ENCODE data around the gene CMKLR1. TPM values are rescaled to one million over a fixed set of nuclear protein-coding genes. Genes with fewer than 3 reads are reported as not detected.

CMKLR1 gene
- total and polyA plus RNA-seq, 4 donors: 0.67 to 13.7 (median 5.8) TPM

DNA sequence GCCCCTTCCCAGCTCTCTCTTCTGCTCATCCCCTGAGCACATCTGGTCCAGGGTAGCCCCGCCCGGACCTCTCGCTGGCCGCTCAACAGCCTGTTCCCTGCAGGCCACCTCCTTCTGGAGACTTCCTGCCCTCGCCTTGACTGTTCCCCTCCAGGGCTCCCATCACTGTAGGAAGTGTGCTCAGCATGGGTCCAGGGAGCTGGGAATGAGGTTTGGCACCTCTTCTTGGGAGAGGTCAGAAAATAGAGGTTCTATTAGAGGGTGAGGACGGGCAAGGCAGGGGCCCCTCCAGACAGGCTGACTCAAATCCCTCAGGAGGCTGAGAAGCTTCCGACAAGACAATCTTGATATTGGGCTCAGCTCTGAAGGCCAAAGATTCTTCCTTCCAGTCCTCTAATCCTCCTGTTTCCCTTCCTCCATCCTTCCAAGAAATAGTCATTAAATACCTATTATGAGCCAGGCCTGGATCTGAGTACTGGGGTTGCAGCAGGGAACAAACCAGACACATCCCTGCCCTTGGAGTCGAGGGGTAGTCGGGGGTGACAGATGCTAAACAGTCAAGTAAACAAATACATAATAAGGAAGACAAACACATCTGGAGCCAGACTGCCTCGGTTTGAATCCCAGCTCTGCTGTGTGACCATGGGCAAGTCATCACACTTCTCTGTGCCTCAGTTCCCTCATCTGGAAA lies 30.6 kb downstream of the CMKLR1 start:
- H3K27ac ChIP-seq (ENCODE audit: low read depth in 1 of 2, low read length in 2 of 2): no peak overlapping the region
- H3K4me1 ChIP-seq (ENCODE audit: control insufficient read depth in 4 of 4, insufficient read depth in 4 of 4, low read length in 3 of 4): peaks cover 0 to 24% (median 5%) of the 10 kb centered on the region in 4 donors
- no peaks in the 10 kb centered on the region for H3K36me3 ChIP-seq (ENCODE audit: control insufficient read depth in 4 of 4, insufficient read depth in 3 of 4, low read depth in 1 of 4, low read length in 3 of 4)
- no peaks in the 10 kb centered on the region for H3K9me3 ChIP-seq (ENCODE audit: control insufficient read depth in 4 of 4, low read length in 3 of 4)
- TF ChIP-seq, protein P1, sequence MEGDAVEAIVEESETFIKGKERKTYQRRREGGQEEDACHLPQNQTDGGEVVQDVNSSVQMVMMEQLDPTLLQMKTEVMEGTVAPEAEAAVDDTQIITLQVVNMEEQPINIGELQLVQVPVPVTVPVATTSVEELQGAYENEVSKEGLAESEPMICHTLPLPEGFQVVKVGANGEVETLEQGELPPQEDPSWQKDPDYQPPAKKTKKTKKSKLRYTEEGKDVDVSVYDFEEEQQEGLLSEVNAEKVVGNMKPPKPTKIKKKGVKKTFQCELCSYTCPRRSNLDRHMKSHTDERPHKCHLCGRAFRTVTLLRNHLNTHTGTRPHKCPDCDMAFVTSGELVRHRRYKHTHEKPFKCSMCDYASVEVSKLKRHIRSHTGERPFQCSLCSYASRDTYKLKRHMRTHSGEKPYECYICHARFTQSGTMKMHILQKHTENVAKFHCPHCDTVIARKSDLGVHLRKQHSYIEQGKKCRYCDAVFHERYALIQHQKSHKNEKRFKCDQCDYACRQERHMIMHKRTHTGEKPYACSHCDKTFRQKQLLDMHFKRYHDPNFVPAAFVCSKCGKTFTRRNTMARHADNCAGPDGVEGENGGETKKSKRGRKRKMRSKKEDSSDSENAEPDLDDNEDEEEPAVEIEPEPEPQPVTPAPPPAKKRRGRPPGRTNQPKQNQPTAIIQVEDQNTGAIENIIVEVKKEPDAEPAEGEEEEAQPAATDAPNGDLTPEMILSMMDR (IDR thresholded peaks at IDR 0.05; ENCODE audit: low read depth, low read length, missing input control): no peak
- no peak for TF ChIP-seq TAF1 (conservative IDR thresholded peaks at IDR 0.05)
- no peak for TF ChIP-seq RAD21 (IDR thresholded peaks at IDR 0.05)
- no peak for TF ChIP-seq RXRA (IDR thresholded peaks at IDR 0.05)
- TF ChIP-seq, protein P2, sequence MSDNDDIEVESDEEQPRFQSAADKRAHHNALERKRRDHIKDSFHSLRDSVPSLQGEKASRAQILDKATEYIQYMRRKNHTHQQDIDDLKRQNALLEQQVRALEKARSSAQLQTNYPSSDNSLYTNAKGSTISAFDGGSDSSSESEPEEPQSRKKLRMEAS (IDR thresholded peaks at IDR 0.05): no peak
- no peak for TF ChIP-seq FOXA2 (IDR thresholded peaks at IDR 0.05)
- TF ChIP-seq GABPA (IDR thresholded peaks at IDR 0.05 in 1 of 2, conservative IDR thresholded peaks at IDR 0.05 in 1 of 2): no peak
- no peak for TF ChIP-seq EGR1 (IDR thresholded peaks at IDR 0.05; ENCODE audit: low read depth in 2 of 2)
- TF ChIP-seq JUND (IDR thresholded peaks at IDR 0.05): no peak
- TF ChIP-seq SP1 (IDR thresholded peaks at IDR 0.05): no peak
- no peak for TF ChIP-seq YY1 (IDR thresholded peaks at IDR 0.05)
- TF ChIP-seq FOXA1 (IDR thresholded peaks at IDR 0.05): no peak
- TF ChIP-seq, protein P3, sequence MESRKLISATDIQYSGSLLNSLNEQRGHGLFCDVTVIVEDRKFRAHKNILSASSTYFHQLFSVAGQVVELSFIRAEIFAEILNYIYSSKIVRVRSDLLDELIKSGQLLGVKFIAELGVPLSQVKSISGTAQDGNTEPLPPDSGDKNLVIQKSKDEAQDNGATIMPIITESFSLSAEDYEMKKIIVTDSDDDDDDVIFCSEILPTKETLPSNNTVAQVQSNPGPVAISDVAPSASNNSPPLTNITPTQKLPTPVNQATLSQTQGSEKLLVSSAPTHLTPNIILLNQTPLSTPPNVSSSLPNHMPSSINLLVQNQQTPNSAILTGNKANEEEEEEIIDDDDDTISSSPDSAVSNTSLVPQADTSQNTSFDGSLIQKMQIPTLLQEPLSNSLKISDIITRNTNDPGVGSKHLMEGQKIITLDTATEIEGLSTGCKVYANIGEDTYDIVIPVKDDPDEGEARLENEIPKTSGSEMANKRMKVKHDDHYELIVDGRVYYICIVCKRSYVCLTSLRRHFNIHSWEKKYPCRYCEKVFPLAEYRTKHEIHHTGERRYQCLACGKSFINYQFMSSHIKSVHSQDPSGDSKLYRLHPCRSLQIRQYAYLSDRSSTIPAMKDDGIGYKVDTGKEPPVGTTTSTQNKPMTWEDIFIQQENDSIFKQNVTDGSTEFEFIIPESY (IDR thresholded peaks at IDR 0.05): no peak
- TF ChIP-seq NR2F2 (IDR thresholded peaks at IDR 0.05): no peak
- no peak for TF ChIP-seq HNF4A (conservative IDR thresholded peaks at IDR 0.05)
- no peak for TF ChIP-seq HNF4G (IDR thresholded peaks at IDR 0.05)
- TF ChIP-seq, protein P4, sequence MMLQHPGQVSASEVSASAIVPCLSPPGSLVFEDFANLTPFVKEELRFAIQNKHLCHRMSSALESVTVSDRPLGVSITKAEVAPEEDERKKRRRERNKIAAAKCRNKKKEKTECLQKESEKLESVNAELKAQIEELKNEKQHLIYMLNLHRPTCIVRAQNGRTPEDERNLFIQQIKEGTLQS (IDR thresholded peaks at IDR 0.05): no peak
- TF ChIP-seq, protein P5, sequence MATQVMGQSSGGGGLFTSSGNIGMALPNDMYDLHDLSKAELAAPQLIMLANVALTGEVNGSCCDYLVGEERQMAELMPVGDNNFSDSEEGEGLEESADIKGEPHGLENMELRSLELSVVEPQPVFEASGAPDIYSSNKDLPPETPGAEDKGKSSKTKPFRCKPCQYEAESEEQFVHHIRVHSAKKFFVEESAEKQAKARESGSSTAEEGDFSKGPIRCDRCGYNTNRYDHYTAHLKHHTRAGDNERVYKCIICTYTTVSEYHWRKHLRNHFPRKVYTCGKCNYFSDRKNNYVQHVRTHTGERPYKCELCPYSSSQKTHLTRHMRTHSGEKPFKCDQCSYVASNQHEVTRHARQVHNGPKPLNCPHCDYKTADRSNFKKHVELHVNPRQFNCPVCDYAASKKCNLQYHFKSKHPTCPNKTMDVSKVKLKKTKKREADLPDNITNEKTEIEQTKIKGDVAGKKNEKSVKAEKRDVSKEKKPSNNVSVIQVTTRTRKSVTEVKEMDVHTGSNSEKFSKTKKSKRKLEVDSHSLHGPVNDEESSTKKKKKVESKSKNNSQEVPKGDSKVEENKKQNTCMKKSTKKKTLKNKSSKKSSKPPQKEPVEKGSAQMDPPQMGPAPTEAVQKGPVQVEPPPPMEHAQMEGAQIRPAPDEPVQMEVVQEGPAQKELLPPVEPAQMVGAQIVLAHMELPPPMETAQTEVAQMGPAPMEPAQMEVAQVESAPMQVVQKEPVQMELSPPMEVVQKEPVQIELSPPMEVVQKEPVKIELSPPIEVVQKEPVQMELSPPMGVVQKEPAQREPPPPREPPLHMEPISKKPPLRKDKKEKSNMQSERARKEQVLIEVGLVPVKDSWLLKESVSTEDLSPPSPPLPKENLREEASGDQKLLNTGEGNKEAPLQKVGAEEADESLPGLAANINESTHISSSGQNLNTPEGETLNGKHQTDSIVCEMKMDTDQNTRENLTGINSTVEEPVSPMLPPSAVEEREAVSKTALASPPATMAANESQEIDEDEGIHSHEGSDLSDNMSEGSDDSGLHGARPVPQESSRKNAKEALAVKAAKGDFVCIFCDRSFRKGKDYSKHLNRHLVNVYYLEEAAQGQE (IDR thresholded peaks at IDR 0.05): no peak
- H3K4me3 ChIP-seq (ENCODE audit: low read depth in 1 of 3, low read length in 3 of 3): no peak overlapping the region
- no peak for DNase-seq (ENCODE audit: low spot score)
- no peaks in the 10 kb centered on the region for H3K27me3 ChIP-seq (ENCODE audit: control insufficient read depth in 4 of 4, insufficient read depth in 4 of 4, low read length in 3 of 4)
- WGBS: 80% methylated on average over 10 of the region's 10 CpGs
- H3K9ac ChIP-seq (ENCODE audit: low read depth in 1 of 2, low read length in 2 of 2): no peak overlapping the region

Measured in liver (tissue), 9 donors.